HFF-Myc (cell line): Measurements from ENCODE around the gene BICRA.
A peak's percentile ranks its signal among the peaks of the same experiment; 100 is the strongest.

Experiments used
- DNase-seq: peaks from one replicate; pipeline ENCODE4 v3.0.0-alpha.2; 2011; ENCODE audit warnings: low read depth; ENCODE audit errors: extremely low read depth
- H3K4me3 ChIP-seq: replicated peaks from 2 replicates; pipeline ENCODE4 v1.5.1; 2011; ENCODE audit warnings: low read depth, mild to moderate bottlenecking, control low read depth, low read length
- CTCF ChIP-seq: IDR thresholded peaks from 2 replicates; pipeline ENCODE4 v1.5.1; 2012; ENCODE audit warnings: mild to moderate bottlenecking, low read depth, low read length, control low read depth; ENCODE audit errors: missing control alignments

Gene BICRA

GRCh38 chr19:47703301-47703700 lies 94.4 kb downstream of the BICRA start:
- no peak for TF ChIP-seq CTCF

GRCh38 chr19:47704024-47704423 lies 95.1 kb downstream of the BICRA start:
- DNase-seq, result no peak
- no peak overlapping the region for H3K4me3 ChIP-seq
- no peak for TF ChIP-seq CTCF

More at GRCh38 chr19:47703301-47703700, 94.4 kb downstream of the BICRA start:
- DNase-seq, result no peak
- no peak overlapping the region for H3K4me3 ChIP-seq

GRCh38 chr19:47704656-47705055 lies 95.7 kb downstream of the BICRA start:
- no peak for TF ChIP-seq CTCF
- H3K4me3 ChIP-seq, result no peak overlapping the region
- no peak for DNase-seq

GRCh38 chr19:47707135-47707925 lies 98.4 kb downstream of the BICRA start:
- peak; percentile 93 for TF ChIP-seq CTCF

GRCh38 chr19:47711652-47712242 lies 102.8 kb downstream of the BICRA start:
- no peak for TF ChIP-seq CTCF
- H3K4me3 ChIP-seq, result no peak overlapping the region
- DNase-seq, result no peak

More at GRCh38 chr19:47707135-47707925, 98.4 kb downstream of the BICRA start:
- no peak overlapping the region for H3K4me3 ChIP-seq
- DNase-seq, result peak; percentile 64

GRCh38 chr19:47713046-47714021 lies 104.4 kb downstream of the BICRA start, which contains the start of gene EHD2:
Gene EHD2 (plus strand): TSS chr19:47713422. CDS start chr19:47716613, 3,191 bp downstream.
- no peak for DNase-seq
- TF ChIP-seq CTCF, result peak; percentile 89
- peak within 1 kb of the TSS; percentile 85 for H3K4me3 ChIP-seq
